MCF 10A (cell line): ENCODE data around the gene SDCCAG8. TPM values are rescaled to one million over a fixed set of nuclear protein-coding genes. Genes with fewer than 3 reads are reported as not detected.

Source experiments
- BruUV-seq: library from RNA; stranded (reverse); fragments of 400-500 nt; replicated peaks from 2 replicates; lab custom pipeline; 2021; lab: Mats Ljungman, UMichigan
- CTCF ChIA-PET: fragments of 300-600 bp; sonication (Branson Sonifier 250); formaldehyde crosslinking; extraction: SDS; loops from one replicate; lab custom pipeline; 2021; ENCODE audit warnings: antibody characterized with exemption, inconsistent platforms; lab: Yijun Ruan, JAX
- POLR2A ChIA-PET: fragments of 300-600, 350-650 bp; sonication (Branson Sonifier 250); formaldehyde crosslinking; extraction: SDS; loops from one replicate; lab custom pipeline; 2020; ENCODE audit warnings: antibody characterized with exemption, inconsistent platforms; lab: Yijun Ruan, JAX
- DNase-seq: peaks from one replicate; pipeline ENCODE4 v3.0.0-alpha.2; 2018; ENCODE audit not compliant: unreplicated experiment
- H3K27ac Mint-ChIP-seq: one replicate; pipeline ENCODE4 v1.8.0; 2022; ENCODE audit warnings: mild to moderate bottlenecking, low read depth, mixed read lengths; ENCODE audit not compliant: unreplicated experiment
- H3K27me3 Mint-ChIP-seq: one replicate; pipeline ENCODE4 v1.8.0; 2022; ENCODE audit warnings: mixed read lengths; ENCODE audit not compliant: insufficient read depth, unreplicated experiment
- H3K36me3 Mint-ChIP-seq: one replicate; pipeline ENCODE4 v1.8.0; 2022; ENCODE audit warnings: mild to moderate bottlenecking, moderate library complexity, mixed read lengths; ENCODE audit not compliant: insufficient read depth, unreplicated experiment
- H3K4me1 Mint-ChIP-seq: one replicate; pipeline ENCODE4 v1.8.0; 2022; ENCODE audit warnings: mixed read lengths; ENCODE audit not compliant: insufficient read depth, unreplicated experiment
- H3K4me3 Mint-ChIP-seq: one replicate; pipeline ENCODE4 v1.8.0; 2022; ENCODE audit warnings: mild to moderate bottlenecking, moderate library complexity, mixed read lengths; ENCODE audit not compliant: unreplicated experiment
- H3K9me3 Mint-ChIP-seq: one replicate; pipeline ENCODE4 v1.8.0; 2022; ENCODE audit warnings: mixed read lengths; ENCODE audit not compliant: unreplicated experiment
- CTCF ChIP-seq: fragments of 200-600 bp; IDR thresholded peaks from one replicate; pipeline ENCODE4 v1.8.0; 2022; ENCODE audit warnings: antibody characterized with exemption, mild to moderate bottlenecking; ENCODE audit not compliant: unreplicated experiment
- intact Hi-C: fragments of 100-400 bp; cut with micrococcal nuclease; formaldehyde crosslinking; loops from 2 replicates; pipeline ENCODE4 v1.14.1; 2022
- total RNA-seq: library from RNA; stranded (reverse); gene quantifications from 2 replicates; pipeline ENCODE4 v1.2.3, GENCODE V29; 2022

The SDCCAG8 gene
- total RNA-seq, 1 experiment from 2014 or later: 128 TPM

GRCh38 chr1:243343970-243344937 lies 88.4 kb downstream of the SDCCAG8 start:
- intact Hi-C loops: loop anchor here (1.0 to 5.0 kb wide), 10 partner anchors 364 to 1453 kb away; partner anchors contain the start of gene AKT3
- peaks cover 5% of the 10 kb centered on the region for H3K4me1 Mint-ChIP-seq
- peak; percentile 91 for TF ChIP-seq CTCF
- no peak overlapping the region for H3K27ac Mint-ChIP-seq
- CTCF ChIA-PET: interaction anchor here (0.5 to 9.0 kb wide), 61 partner anchors 8 to 1421 kb away, joined by 3 to 86 read pairs (median 4); no protein-coding TSS in a partner anchor
- no peaks in the 10 kb centered on the region for H3K27me3 Mint-ChIP-seq
- H3K36me3 Mint-ChIP-seq: peaks cover 64% of the 10 kb centered on the region
- no peaks in the 10 kb centered on the region for H3K9me3 Mint-ChIP-seq
- BruUV-seq: no TSS peak
- POLR2A ChIA-PET: interaction anchor here (0.6 to 1.9 kb wide), 11 partner anchors 16 to 959 kb away, joined by 3 to 5 read pairs (median 4); no protein-coding TSS in a partner anchor
- H3K4me3 Mint-ChIP-seq: no peak overlapping the region
- peak; percentile 79 for DNase-seq

- Mint-ChIP-seq H3K4me3 (no peak overlapping the region), H3K4me1 (peaks cover 5% of the 10 kb centered on the region), H3K27ac (no peak overlapping the region), H3K36me3 (peaks cover 68% of the 10 kb centered on the region), H3K27me3 (no peaks in the 10 kb centered on the region), H3K9me3 (no peaks in the 10 kb centered on the region)
- ChIA-PET POLR2A (interaction anchor here (0.8 kb wide), 1 partner anchor 91 kb away, joined by 3 read pairs; no protein-coding TSS in a partner anchor), CTCF (interaction anchor here (0.5 to 9.0 kb wide), 10 partner anchors 11 to 953 kb away, joined by 3 to 86 read pairs (median 5); no protein-coding TSS in a partner anchor)
- BruUV-seq: no TSS peak
- TF ChIP-seq CTCF: no peak
- no peak for DNase-seq
- intact Hi-C loops: loop anchor here (2.0 kb wide), 3 partner anchors 704 to 1452 kb away; no protein-coding TSS in a partner anchor
Observed at GRCh38 chr1:243345205-243345604, 89.4 kb downstream of the SDCCAG8 start.

DNA sequence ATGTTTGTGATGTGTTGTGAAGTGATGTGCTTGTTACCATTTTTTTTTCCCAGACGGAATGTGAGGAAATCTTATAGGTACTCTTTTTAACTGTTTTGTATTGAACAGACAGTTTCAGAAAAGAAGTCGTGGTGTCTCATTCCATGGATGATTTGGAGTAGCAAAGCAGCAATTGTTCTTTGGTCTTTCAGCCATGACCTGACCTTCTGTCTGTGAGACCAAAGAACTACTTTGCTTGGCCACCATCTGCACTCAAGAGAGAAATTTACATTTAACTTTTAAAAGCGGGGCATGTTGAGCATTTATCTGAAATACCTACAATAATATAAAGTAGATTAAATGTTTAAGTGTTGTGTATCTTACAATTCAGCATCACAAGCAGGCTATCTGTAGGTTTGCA lies 90.2 kb downstream of the SDCCAG8 start:
- peaks cover 5% of the 10 kb centered on the region for H3K4me1 Mint-ChIP-seq
- intact Hi-C loops: no loop called here
- H3K9me3 Mint-ChIP-seq: no peaks in the 10 kb centered on the region
- no peak for DNase-seq
- H3K4me3 Mint-ChIP-seq: no peak overlapping the region
- H3K36me3 Mint-ChIP-seq: peaks cover 68% of the 10 kb centered on the region
- no TSS peak for BruUV-seq
- no peak overlapping the region for H3K27ac Mint-ChIP-seq
- CTCF ChIA-PET: interaction anchor here (0.6 to 1.0 kb wide), 2 partner anchors 28 to 402 kb away, joined by 3 to 4 read pairs; no protein-coding TSS in a partner anchor
- no peak for TF ChIP-seq CTCF
- POLR2A ChIA-PET: interaction anchor here (0.6 kb wide), 1 partner anchor 852 kb away, joined by 3 read pairs; no protein-coding TSS in a partner anchor
- no peaks in the 10 kb centered on the region for H3K27me3 Mint-ChIP-seq

DNA sequence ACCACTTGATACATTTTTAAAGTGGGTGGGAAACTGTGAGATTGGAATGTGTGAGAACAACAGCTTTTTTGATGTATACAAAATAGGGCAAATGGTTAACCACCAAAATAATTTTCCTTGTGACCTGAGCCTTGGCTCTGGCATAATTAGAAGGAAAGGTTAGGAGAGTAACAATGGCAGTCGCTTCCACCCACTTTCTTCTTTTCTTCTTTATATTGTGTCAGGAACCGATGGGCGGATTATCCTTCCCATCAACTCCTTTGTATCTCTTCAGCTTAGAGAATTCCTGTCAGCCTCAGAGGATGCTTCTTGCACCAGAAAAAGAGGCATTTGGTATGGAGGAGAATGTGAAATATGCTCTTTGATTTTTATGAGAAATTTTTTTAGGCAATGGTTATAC lies 90.6 kb downstream of the SDCCAG8 start:
- peak overlapping the region; percentile 10 for H3K27ac Mint-ChIP-seq
- DNase-seq: no peak
- H3K36me3 Mint-ChIP-seq: peaks cover 72% of the 10 kb centered on the region
- peaks cover 5% of the 10 kb centered on the region for H3K4me1 Mint-ChIP-seq
- no peaks in the 10 kb centered on the region for H3K9me3 Mint-ChIP-seq
- no peak for TF ChIP-seq CTCF
- H3K27me3 Mint-ChIP-seq: no peaks in the 10 kb centered on the region
- intact Hi-C loops: no loop called here
- POLR2A ChIA-PET: interaction anchor here (0.6 kb wide), 1 partner anchor 851 kb away, joined by 3 read pairs; no protein-coding TSS in a partner anchor
- CTCF ChIA-PET: interaction anchor here (0.6 to 1.0 kb wide), 2 partner anchors 28 to 402 kb away, joined by 3 to 4 read pairs; no protein-coding TSS in a partner anchor
- BruUV-seq: no TSS peak
- H3K4me3 Mint-ChIP-seq: no peak overlapping the region
